GM21723 (cell line): Measurements from ENCODE around the gene ARHGAP33.
"Not testable (repeated sequence)": the region's sequence is repeated elsewhere in the genome, so short reads cannot be mapped to it uniquely, and the experiment has no call there.

Experiments
- ATAC-seq: cut with Tn5 transposase; IDR thresholded peaks from one replicate; pipeline ENCODE4 v1.9.1; 2021; ENCODE audit warnings: mild to moderate bottlenecking, moderate library complexity; ENCODE audit not compliant: unreplicated experiment

Gene ARHGAP33

GRCh38 chr19:35792888-35793287, 17.5 kb downstream of the ARHGAP33 start:
- no peak for ATAC-seq

DNA sequence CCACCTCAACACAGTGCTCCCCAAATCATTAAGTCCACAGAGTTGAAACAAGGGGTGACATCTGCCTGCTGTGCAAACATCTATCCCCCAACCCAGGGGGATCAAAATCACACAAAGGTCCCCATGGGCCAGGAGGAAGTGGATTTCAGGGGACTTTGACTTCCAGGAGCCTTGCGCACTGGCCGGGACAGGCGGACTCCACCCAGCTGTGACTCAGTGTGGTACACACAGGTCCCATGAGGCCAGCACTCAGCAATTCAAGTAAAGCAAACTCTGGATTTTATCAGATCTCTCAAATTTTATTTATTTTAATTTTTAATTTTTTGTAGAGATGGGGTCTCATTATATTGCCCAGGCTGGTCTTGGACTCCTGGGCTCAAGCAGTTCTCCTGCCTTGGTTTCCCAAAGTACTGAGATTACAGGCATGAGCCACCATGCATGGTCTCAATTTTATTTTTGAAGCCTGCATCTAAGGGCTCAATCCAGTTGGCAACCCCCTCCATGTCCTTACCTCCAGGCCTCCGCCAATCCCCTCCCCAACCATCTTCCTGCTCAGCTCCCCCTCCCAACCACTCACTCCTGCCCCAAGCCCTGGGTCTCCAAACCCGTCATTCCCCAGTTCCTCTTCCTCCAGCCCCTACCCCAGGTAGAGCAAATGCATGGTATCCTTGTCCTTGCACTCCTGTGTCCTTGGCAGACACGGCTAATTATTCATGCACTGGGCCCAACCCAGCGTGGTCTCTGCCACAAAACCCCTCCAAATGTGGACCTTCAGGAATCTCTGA, 18.2 kb downstream of the ARHGAP33 start:
- no peak for ATAC-seq

GRCh38 chr19:35795564-35795963, 20.2 kb downstream of the ARHGAP33 start:
- not testable (repeated sequence) for ATAC-seq

GRCh38 chr19:35796645-35797542, 21.5 kb downstream of the ARHGAP33 start:
- no peak for ATAC-seq

GRCh38 chr19:35797663-35798062, 22.3 kb downstream of the ARHGAP33 start:
- no peak for ATAC-seq

- ATAC-seq: no peak
Observed at GRCh38 chr19:35801828-35802227, 26.5 kb downstream of the ARHGAP33 start.

DNA sequence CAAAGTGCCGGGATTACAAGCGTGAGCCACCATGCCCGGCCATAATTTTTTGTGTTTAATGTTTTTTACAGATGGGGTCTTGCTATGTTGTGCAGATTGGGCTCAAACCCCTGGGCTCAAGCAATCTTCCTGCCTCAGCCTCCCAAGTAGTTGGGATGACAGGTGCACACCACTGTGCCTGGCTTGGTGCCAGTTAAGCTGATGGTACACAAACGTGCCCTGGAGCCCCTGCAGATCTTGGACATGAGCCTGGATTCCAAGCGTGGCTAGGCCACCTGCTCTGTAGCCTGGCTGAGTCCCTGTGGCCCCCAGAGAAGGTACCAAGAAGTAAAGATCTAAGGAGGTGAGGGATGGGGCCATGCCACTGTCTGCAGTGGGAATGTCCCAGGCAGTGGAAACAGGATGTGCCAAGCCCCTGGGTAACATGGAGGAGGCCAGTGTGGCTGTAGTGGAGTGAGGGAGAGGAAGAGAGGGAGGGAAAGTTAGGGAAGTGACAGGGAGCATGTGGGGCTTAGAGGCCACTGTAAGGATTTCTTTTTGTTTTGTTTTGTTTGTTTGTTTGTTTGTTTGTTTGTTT, 30.2 kb downstream of the ARHGAP33 start:
- ATAC-seq: no peak

- ATAC-seq: no peak
Observed at GRCh38 chr19:35806597-35806996, 31.2 kb downstream of the ARHGAP33 start.

- ATAC-seq: no peak
Observed at GRCh38 chr19:35807633-35808032, 32.3 kb downstream of the ARHGAP33 start.

- ATAC-seq: no peak
Observed at GRCh38 chr19:35811317-35812219, 36.2 kb downstream of the ARHGAP33 start.

GRCh38 chr19:35812220-35813042, 37.1 kb downstream of the ARHGAP33 start, which contains the start of gene PRODH2:
Gene PRODH2 (minus strand): TSS chr19:35812845. CDS start chr19:35812805, 40 bp downstream.
- ATAC-seq: no peak

DNA sequence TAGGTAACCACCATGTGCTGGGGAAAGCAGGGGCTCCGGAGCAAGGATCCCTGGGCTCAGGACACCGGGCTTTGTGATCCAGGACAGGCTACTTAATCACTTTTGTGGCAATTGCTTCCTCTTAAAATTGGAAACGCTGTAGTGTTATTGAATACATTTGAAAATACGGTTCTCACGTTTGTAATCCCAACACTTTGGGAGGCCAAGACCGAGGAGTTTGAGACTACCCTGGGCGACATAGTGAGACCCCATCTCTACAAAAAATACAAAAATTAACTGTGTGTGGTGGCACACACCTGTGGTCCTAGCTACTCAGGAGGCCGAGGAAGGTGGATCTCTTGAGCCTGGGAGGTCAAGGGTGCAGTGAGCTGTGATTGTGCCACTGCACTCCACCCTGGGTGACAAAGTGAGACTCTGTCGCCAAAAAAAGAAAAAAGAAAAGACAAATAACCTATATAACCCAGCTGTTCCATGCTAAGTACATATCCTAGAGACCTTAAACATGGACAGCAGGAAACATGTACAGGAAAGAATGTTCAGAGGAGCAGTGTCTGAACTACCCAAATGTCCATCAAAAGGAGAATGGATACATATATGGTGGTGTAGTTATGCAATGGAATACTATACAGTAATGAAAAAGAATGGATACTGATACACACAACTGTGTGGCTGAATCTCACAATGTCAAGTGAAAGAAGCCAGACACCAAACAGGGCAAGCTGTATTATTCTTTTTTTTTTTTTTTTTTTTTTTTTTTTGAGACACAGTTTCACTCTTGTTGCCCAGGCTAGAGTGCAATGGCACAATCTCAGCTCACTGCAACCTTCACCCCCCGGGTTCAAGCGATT, 37.9 kb downstream of the ARHGAP33 start:
- ATAC-seq: no peak

DNA sequence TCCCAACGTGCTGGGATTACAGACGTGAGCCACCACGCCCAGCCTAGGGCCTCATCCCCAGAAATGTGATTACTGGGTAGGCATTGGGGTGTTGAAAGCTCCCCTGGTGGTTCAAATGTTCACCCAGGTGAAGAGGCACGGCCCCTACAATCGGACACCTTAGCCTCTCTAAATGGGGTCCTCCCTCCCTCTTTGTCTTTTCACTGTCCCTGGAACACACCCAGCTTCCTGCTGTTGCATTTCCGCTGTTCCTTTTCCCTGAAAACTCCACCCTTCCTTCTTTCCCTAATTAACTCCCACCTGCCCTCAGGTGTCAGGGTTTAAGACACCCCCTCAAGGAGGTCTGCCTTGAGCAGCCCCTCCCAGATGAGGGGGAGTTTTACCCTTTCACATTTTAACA, 40.9 kb downstream of the ARHGAP33 start:
- ATAC-seq: no peak

DNA sequence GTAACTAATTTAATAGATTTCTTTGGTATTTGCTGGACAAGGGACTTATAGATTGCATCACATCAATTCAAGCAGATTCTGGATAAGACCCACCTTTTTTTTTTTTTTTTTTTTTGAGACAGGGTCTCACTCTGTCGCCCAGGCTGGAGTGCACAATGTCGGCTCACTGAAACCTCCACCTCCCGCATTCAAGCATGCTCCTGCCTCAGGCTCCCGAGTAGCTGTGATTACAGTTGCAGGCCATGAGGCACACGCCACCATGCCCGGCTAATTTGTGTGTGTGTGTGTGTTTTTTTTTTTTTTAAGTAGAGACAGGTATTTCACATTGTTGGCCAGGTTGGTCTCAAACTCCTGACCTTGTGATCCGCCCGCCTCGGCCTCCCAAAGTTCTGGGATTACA, 41.5 kb downstream of the ARHGAP33 start:
- ATAC-seq: no peak

- no peak for ATAC-seq
Observed at GRCh38 chr19:35818445-35818844, 43.1 kb downstream of the ARHGAP33 start.

GRCh38 chr19:35822579-35822978, 47.2 kb downstream of the ARHGAP33 start:
- no peak for ATAC-seq

DNA sequence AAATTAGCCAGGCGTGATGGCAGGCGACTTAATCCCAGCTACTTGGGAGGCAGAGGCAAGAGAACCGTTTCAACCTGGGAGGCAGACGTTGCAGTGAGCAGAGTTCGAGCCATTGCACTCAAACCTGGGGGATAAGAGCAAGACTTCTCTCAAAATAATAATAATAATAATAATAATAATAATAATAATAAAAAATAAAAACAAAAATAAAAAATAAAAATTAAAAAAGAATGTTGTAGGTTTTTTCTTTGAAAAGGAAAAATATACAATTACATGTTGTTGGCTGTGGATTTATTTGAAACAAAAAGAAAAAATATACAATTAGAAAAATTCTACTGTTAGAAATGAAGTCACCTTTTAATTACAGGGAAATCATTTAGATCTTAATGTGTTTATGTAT, 48.8 kb downstream of the ARHGAP33 start:
- no peak for ATAC-seq

DNA sequence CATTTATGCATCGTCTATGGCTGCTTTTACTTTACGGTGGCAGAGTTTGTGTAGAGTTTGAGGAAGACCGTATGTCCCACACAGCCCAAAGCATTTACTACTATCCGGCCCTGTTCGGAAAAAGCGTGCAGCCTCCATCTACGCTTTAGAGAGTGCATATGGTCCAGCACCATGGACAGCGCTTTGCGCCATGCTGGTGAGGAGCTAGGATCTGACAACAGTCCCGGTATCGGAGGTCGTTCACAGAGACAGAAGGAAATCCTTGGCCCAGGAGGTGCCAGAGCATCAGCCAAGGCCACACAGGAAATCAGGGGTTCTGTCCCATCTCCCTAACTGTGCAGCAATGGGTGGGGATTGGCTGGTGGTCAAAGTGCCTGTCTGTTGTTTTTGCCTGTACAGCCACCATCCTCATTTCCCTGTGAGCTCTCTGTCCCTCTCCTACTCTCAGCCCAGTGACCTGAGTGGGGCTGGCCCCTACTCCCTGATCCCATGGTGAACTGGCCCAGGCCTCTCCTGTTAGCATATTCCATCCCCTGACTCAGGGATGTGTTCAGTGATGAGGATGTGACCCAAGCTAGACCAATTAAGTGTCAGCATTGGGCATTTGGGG, 53.4 kb downstream of the ARHGAP33 start:
- ATAC-seq: no peak
